Erythroblast (primary cell): ENCODE measurements around the gene NHS.

Experiments used
- GATA1 ChIP-seq: IDR thresholded peaks from 2 replicates; pipeline ENCODE4 v1.6.1; 2011; ENCODE audit warnings: low read depth, mild to moderate bottlenecking, control low read depth, low read length, moderate library complexity
- POLR2A ChIP-seq: IDR thresholded peaks from 2 replicates; pipeline ENCODE4 v1.6.1; 2011; ENCODE audit warnings: mild to moderate bottlenecking, low read length

DNA sequence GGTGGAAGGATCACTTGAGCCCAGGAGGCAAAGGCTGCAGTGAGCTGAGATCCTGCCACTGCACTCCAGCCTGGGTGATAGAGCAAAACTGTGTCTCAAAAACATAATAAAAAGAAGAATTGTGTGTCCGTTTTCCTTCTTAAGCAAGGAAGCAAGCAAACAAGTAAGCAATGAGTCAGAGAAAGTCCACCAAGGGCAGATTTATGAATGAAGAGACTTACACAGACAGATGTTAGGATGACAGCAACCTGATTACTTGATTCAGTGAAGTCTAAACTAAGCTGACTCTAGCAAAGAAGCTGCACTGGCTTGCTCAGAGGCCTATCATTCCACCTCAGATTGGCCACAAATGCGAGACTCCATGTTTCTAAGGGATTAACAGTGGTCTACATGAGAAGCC, 328.2 kb downstream of the NHS start:
- TF ChIP-seq POLR2A, result no peak
- no peak for TF ChIP-seq GATA1
